H1 (cell line): ENCODE data around the gene RCC1. TPM values are rescaled to one million over a fixed set of nuclear protein-coding genes. Genes with fewer than 3 reads are reported as not detected.
A peak's percentile ranks its signal among the peaks of the same experiment; 100 is the strongest.

Experiments used
- CHD1 ChIP-seq: IDR thresholded peaks from 2 replicates; pipeline ENCODE4 v1.6.1; 2012; ENCODE audit warnings: low read depth, low read length, improper control_type of control experiment
- CHD7 ChIP-seq: fragments of 300-600 bp; sonication (generic); IDR thresholded peaks from 2 replicates; pipeline ENCODE4 v1.7.1; 2012; ENCODE audit warnings: low read length, moderate library complexity, mild to moderate bottlenecking, inconsistent platforms; ENCODE audit not compliant: insufficient replicate concordance
- CREB1 ChIP-seq: IDR thresholded peaks from 2 replicates; pipeline ENCODE4 v1.6.1; 2012; ENCODE audit warnings: inconsistent platforms
- FOSL1 ChIP-seq: IDR thresholded peaks from 2 replicates; pipeline ENCODE4 v1.6.1; 2011; ENCODE audit warnings: mild to moderate bottlenecking, low read depth, low read length, moderate library complexity; ENCODE audit not compliant: insufficient read depth
- NANOG ChIP-seq: IDR thresholded peaks from 2 replicates; pipeline ENCODE4 v1.6.1; 2011; ENCODE audit warnings: low read length, low read depth, mild to moderate bottlenecking, inconsistent platforms; ENCODE audit not compliant: insufficient read depth, poor library complexity, severe bottlenecking
- RFX5 ChIP-seq: IDR thresholded peaks from 2 replicates; pipeline ENCODE4 v1.6.1; 2011; ENCODE audit warnings: low read depth, low read length, improper control_type of control experiment, borderline replicate concordance
- RXRA ChIP-seq: IDR thresholded peaks from 2 replicates; pipeline ENCODE4 v1.6.1; 2011; ENCODE audit warnings: low read depth, mild to moderate bottlenecking, low read length, moderate library complexity; ENCODE audit not compliant: insufficient read depth
- SRF ChIP-seq: IDR thresholded peaks from 2 replicates; pipeline ENCODE4 v1.6.1; 2011; ENCODE audit warnings: mild to moderate bottlenecking, low read depth, low read length, moderate library complexity
- TAF7 ChIP-seq: optimal IDR thresholded peaks from 2 replicates; pipeline ENCODE3; 2011; ENCODE audit warnings: low read depth, mild to moderate bottlenecking, inconsistent platforms, low read length, moderate library complexity, borderline replicate concordance
- YY1 ChIP-seq: IDR thresholded peaks from 2 replicates; pipeline ENCODE4 v1.6.1; 2011; ENCODE audit warnings: low read depth, mild to moderate bottlenecking, low read length
- polyA plus RNA-seq, 7 experiments: library from polyadenylated mRNA; depleted of rRNA in 3 of 7; stranded (reverse) in 5 of 7; unstranded in 2 of 7; fragments of >200 nt in 5 of 7; fragments of 200-250 nt in 2 of 7; gene quantifications; 1 replicate in 5 of 7; 2 replicates in 1 of 7; 4 replicates in 1 of 7; pipeline versions ENCODE4 v1.2.1 to v1.2.3, GENCODE V29; 2011 to 2013; ENCODE audit warnings: missing spikeins in 2 of 7, mixed read lengths in 2 of 7
- total RNA-seq: library from RNA; stranded (reverse); fragmentation: NEBNext Ultra II Directional; extraction: Animal tissue kit (Norgen Biotek cat#: 25700); gene quantifications from 2 replicates; pipeline ENCODE4 v1.2.1, GENCODE V29; 2021

RCC1 gene
- total and polyA plus RNA-seq, 2 of the 8 experiments (the other 6 are each of a cell fraction or from before 2014, with no cell fraction given) = 48.5 to 98.4 TPM

- TF ChIP-seq CHD7 = no peak
- TF ChIP-seq SRF = no peak
- TF ChIP-seq CHD1 = no peak
- TF ChIP-seq NANOG = peak; percentile 7
- TF ChIP-seq FOSL1 = peak; percentile 38; the same call in 1 of the 2 replicates
- TF ChIP-seq YY1 = peak; percentile 88
- TF ChIP-seq CREB1 = peak; percentile 56
- TF ChIP-seq TAF7 = peak; percentile 77
- TF ChIP-seq RXRA = no peak
- peak; percentile 56; the same call in 1 of the 2 replicates for TF ChIP-seq RFX5
Observed at GRCh38 chr1:28552758-28553663, 47.2 kb downstream of the RCC1 start, which contains the start of gene TRNAU1AP (continued).
